Common myeloid progenitor, CD34-positive (primary cell): ENCODE results near the gene OMP.

Source experiments
- CTCF ChIA-PET: fragments of 350-600 bp; sonication (Branson Sonifier 250); formaldehyde crosslinking; loops from one replicate; lab custom pipeline; 2021; ENCODE audit warnings: antibody characterized with exemption; lab: Charles Lee
- POLR2A ChIA-PET: fragments of 350-600 bp; sonication (Branson Sonifier 250); formaldehyde crosslinking; loops from one replicate; lab custom pipeline; 2021; ENCODE audit warnings: antibody characterized with exemption; lab: Charles Lee
- DNase-seq, 3 donors: peaks; one replicate each; pipeline versions ENCODE4 v3.0.0 to v3.0.0-alpha.2; 2013
- H3K27ac ChIP-seq, 2 experiments: 1 replicate in 1 of 2; 2 replicates in 1 of 2; pipeline ENCODE4 v1.7.0; 2013; ENCODE audit warnings: inconsistent platforms in 2 of 2, low read length in 2 of 2, mild to moderate bottlenecking in 2 of 2, low read depth in 1 of 2, moderate library complexity in 1 of 2; ENCODE audit not compliant: severe bottlenecking in 2 of 2, insufficient read depth in 1 of 2, poor library complexity in 1 of 2
- H3K27me3 ChIP-seq, 5 experiments: replicated peaks in 2 of 5; 1 replicate in 3 of 5; 2 replicates in 2 of 5; pipeline versions ENCODE4 v1.6.1 to v1.7.0; 2013; ENCODE audit warnings: low read length in 4 of 5, mild to moderate bottlenecking in 2 of 5, moderate library complexity in 2 of 5, inconsistent platforms in 1 of 5; ENCODE audit not compliant: insufficient read depth in 5 of 5, control insufficient read depth in 4 of 5
- H3K36me3 ChIP-seq, 4 experiments: 1 replicate in 2 of 4; 2 replicates in 2 of 4; pipeline versions ENCODE4 v1.6.1 to v1.7.0; 2013; ENCODE audit warnings: low read length in 3 of 4, control low read depth in 1 of 4, mild to moderate bottlenecking in 1 of 4; ENCODE audit not compliant: control insufficient read depth in 4 of 4, insufficient read depth in 4 of 4
- H3K4me1 ChIP-seq, 4 experiments: 1 replicate in 3 of 4; 2 replicates in 1 of 4; pipeline versions ENCODE4 v1.6.1 to v1.7.1; 2013; ENCODE audit warnings: low read length in 3 of 4, mild to moderate bottlenecking in 3 of 4, control low read depth in 1 of 4, inconsistent platforms in 1 of 4, moderate library complexity in 1 of 4; ENCODE audit not compliant: control insufficient read depth in 4 of 4, insufficient read depth in 4 of 4; ENCODE audit errors: control extremely low read depth in 1 of 4
- H3K4me3 ChIP-seq, 7 experiments: 1 replicate in 4 of 7; 2 replicates in 3 of 7; pipeline versions ENCODE4 v1.5.1 to v1.7.0; 2013; ENCODE audit warnings: mild to moderate bottlenecking in 7 of 7, low read length in 6 of 7, moderate library complexity in 6 of 7, inconsistent platforms in 2 of 7, low read depth in 2 of 7, control low read depth in 1 of 7; ENCODE audit not compliant: insufficient read depth in 4 of 7, control insufficient read depth in 1 of 7; ENCODE audit errors: extremely low read depth in 1 of 7
- H3K9me3 ChIP-seq, 5 experiments: 1 replicate in 4 of 5; 2 replicates in 1 of 5; pipeline versions ENCODE4 v1.6.1 to v1.7.1; 2013; ENCODE audit warnings: low read length in 4 of 5, mild to moderate bottlenecking in 2 of 5, inconsistent platforms in 1 of 5, low read depth in 1 of 5, moderate library complexity in 1 of 5; ENCODE audit not compliant: control insufficient read depth in 4 of 5, insufficient read depth in 2 of 5; ENCODE audit errors: control extremely low read depth in 1 of 5
- WGBS: methylation state at CpG from one replicate; pipeline ENCODE4 v1.1.5; 2013; ENCODE audit not compliant: insufficient coverage; 5-methylcytosine and 5-hydroxymethylcytosine counted together

Gene OMP

GRCh38 chr11:77069336-77069968 lies 33.2 kb upstream of the OMP start:
- CTCF ChIA-PET, result interaction anchor here (0.8 to 2.2 kb wide), 4 partner anchors 10 to 24 kb away, joined by 3 to 15 read pairs (median 4); no protein-coding TSS in a partner anchor
- Histone ChIP-seq H3K4me3 (no peak overlapping the region), H3K9me3 (no peaks in the 10 kb centered on the region), H3K27me3 (peaks cover 0 to 8% (median 4%) of the 10 kb centered on the region in 5 experiments), H3K27ac (no peak overlapping the region), H3K4me1 (peaks cover 4 to 36% (median 32%) of the 10 kb centered on the region in 4 experiments), H3K36me3 (no peaks in the 10 kb centered on the region)
- POLR2A ChIA-PET, result no interaction called here
- WGBS, result 93% methylated on average over 6 of the region's 6 CpGs
- DNase-seq, result no peak

- 97% methylated on average over 6 of the region's 8 CpGs for WGBS
- H3K27ac ChIP-seq, result no peak overlapping the region
- POLR2A ChIA-PET, result no interaction called here
- no peak for DNase-seq
- no peaks in the 10 kb centered on the region for H3K36me3 ChIP-seq
- H3K9me3 ChIP-seq, result no peaks in the 10 kb centered on the region
- H3K27me3 ChIP-seq, result peaks cover 0 to 7% (median 4%) of the 10 kb centered on the region in 5 experiments
- CTCF ChIA-PET, result interaction anchor here (0.8 to 2.2 kb wide), 4 partner anchors 9 to 25 kb away, joined by 3 to 15 read pairs (median 4); no protein-coding TSS in a partner anchor
- no peak overlapping the region for H3K4me3 ChIP-seq
- H3K4me1 ChIP-seq, result peaks cover 4 to 36% (median 32%) of the 10 kb centered on the region in 4 experiments
These were observed 32.6 kb upstream of the OMP start for GRCh38 chr11:77069969-77070582.

- Histone ChIP-seq H3K9me3 (no peaks in the 10 kb centered on the region), H3K27me3 (peaks cover 0 to 5% (median 2%) of the 10 kb centered on the region in 5 experiments), H3K27ac (no peak overlapping the region), H3K4me3 (no peak overlapping the region), H3K36me3 (no peaks in the 10 kb centered on the region), H3K4me1 (peaks cover 0 to 32% (median 26%) of the 10 kb centered on the region in 4 experiments)
- ChIA-PET POLR2A (no interaction called here), CTCF (interaction anchor here (2.2 kb wide), 1 partner anchor 20 kb away, joined by 15 read pairs; no protein-coding TSS in a partner anchor)
- WGBS, result 83% methylated on average over 6 of the region's 7 CpGs
- DNase-seq, result no peak
These were observed 31.6 kb upstream of the OMP start for GRCh38 chr11:77071077-77071476.

GRCh38 chr11:77071671-77072605 lies 30.7 kb upstream of the OMP start:
- Histone ChIP-seq H3K27me3 (peaks cover 0 to 3% (median 2%) of the 10 kb centered on the region in 5 experiments), H3K4me1 (peaks cover 0 to 27% (median 23%) of the 10 kb centered on the region in 4 experiments), H3K27ac (no peak overlapping the region), H3K36me3 (no peaks in the 10 kb centered on the region), H3K4me3 (no peak overlapping the region), H3K9me3 (no peaks in the 10 kb centered on the region)
- peak in 2 of 3 donors; percentile 32 to 41 for DNase-seq
- POLR2A ChIA-PET, result no interaction called here
- CTCF ChIA-PET, result interaction anchor here (1.6 kb wide), 2 partner anchors 19 to 24 kb away, joined by 4 to 6 read pairs; no protein-coding TSS in a partner anchor
- WGBS, result 59% methylated on average over 13 of the region's 15 CpGs

- Histone ChIP-seq H3K4me1 (peaks cover 0 to 24% (median 20%) of the 10 kb centered on the region in 4 experiments), H3K27me3 (peaks cover 0 to 3% (median 2%) of the 10 kb centered on the region in 5 experiments), H3K36me3 (no peaks in the 10 kb centered on the region), H3K27ac (no peak overlapping the region), H3K9me3 (no peaks in the 10 kb centered on the region), H3K4me3 (no peak overlapping the region)
- ChIA-PET CTCF (interaction anchor here (0.9 to 1.6 kb wide), 5 partner anchors 9 to 27 kb away, joined by 3 to 6 read pairs (median 3); no protein-coding TSS in a partner anchor), POLR2A (no interaction called here)
- DNase-seq, result peak in 2 of 3 donors; percentile 48 to 49
- WGBS, result 58% methylated on average over 8 of the region's 8 CpGs
These were observed 29.8 kb upstream of the OMP start for GRCh38 chr11:77072851-77073327.

- H3K27me3 ChIP-seq, result peaks cover 0 to 3% (median 2%) of the 10 kb centered on the region in 5 experiments
- peak in 1 of 3 donors; percentile 17 for DNase-seq
- H3K4me1 ChIP-seq, result peaks cover 0 to 24% (median 20%) of the 10 kb centered on the region in 4 experiments
- peaks cover 0 to 3% (median 0%) of the 10 kb centered on the region in 5 experiments for H3K9me3 ChIP-seq
- H3K27ac ChIP-seq, result no peak overlapping the region
- ChIA-PET POLR2A (no interaction called here), CTCF (interaction anchor here (0.9 to 2.5 kb wide), 6 partner anchors 8 to 28 kb away, joined by 3 to 6 read pairs (median 4); no protein-coding TSS in a partner anchor)
- H3K36me3 ChIP-seq, result no peaks in the 10 kb centered on the region
- 96% methylated on average over 5 of the region's 11 CpGs for WGBS
- no peak overlapping the region for H3K4me3 ChIP-seq
These were observed 29.2 kb upstream of the OMP start for GRCh38 chr11:77073328-77074001.
